Measurements from ENCODE around the gene IL16.

The IL16 gene

DNA sequence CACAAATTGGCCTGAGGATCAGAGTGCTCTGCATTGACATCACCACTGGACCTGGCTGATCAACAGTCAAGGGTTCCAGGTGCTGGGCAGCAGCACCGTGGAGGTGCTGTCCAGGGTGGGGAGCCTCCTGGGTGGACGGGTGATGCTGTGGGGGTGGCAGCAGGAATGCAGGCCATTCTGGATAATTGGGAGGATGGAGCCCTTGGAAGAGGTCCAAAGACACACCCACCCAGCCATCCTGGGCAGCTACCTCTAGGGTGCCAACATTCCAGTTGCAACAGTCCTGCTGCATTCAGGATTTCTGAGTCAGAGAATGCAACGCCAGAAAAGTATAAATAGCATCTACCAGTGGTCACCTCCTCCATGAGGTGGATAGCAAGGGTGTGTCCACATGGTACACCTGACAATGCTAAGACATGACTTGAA lies 100.5 kb downstream of the IL16 start:
- no peak for DNase-seq

GRCh38 chr15:81297603-81298575 lies 101.2 kb downstream of the IL16 start:
- no peak for DNase-seq

GRCh38 chr15:81298611-81299010 lies 101.9 kb downstream of the IL16 start:
- DNase-seq = no peak

DNA sequence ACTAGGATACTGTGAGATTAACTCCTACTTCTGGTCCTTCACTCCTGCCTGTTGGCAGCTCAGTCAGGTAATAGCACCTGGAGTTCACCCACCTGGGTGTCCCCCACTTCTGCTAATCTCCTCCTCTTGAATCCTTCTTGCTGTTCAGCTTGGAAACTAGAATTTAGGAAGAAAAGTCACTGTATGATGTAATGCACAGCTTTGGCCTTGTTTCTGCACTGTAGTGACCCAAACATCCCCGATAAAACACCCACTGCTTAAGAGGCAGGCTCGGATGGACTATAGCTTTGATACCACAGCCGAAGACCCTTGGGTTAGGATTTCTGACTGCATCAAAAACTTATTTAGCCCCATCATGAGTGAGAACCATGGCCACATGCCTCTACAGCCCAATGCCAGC lies 102.5 kb downstream of the IL16 start:
- DNase-seq = no peak

- DNase-seq = no peak
These were observed 103.1 kb downstream of the IL16 start for GRCh38 chr15:81299630-81300273.

- DNase-seq = no peak
These were observed 104.7 kb downstream of the IL16 start for GRCh38 chr15:81301385-81301784.

DNA sequence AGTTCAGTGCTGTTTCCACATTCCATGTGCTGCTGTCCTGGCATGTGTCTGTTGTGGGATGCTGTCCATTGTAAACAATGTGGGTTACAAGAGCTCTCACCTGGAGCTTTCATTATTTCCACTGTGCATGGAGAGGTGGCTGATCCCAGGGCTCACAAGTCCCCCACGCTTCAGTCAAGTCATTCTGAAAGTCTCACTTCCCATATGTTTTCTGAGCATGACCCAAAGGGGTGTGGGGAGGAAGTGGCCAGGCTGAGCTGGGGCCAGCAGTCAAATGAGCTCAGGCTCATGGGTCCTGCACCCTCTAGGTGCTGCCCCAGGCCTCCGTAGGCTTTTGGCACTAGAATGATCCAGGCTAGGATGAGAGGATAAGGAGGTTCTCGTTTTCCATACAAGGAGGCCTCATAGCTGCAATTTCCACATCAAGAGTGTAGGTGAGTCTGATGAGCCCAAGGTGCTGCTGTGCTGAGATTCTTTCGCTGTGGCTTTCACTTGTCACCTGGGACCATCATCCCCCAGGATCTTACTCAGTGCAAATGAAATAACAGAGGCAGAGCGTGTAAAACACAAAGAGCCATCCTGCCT lies 105.2 kb downstream of the IL16 start:
- no peak for DNase-seq

- DNase-seq = no peak
These were observed 106.0 kb downstream of the IL16 start for GRCh38 chr15:81302701-81303109.

- peak in 1 of 4 experiments; percentile 20 for DNase-seq
These were observed 106.9 kb downstream of the IL16 start for GRCh38 chr15:81303244-81304225.

DNA sequence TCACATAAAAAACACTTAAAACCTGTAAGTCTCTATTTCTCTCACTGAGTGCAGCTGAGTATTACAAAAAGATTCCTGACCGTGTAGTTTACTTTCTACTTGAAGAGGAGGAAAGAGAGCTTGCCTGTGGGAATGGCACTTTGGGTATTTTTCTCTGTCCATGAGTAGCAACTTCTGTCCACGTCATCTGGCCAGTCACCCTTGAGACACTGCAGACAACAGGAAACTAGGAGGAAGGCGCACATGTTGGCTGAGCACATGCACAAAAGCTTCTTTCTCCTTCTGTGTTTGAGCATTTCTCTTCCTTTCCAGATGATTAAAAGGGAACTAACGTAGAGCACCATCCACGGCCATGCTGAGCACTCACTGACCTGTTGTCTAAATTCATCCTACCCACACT lies 107.5 kb downstream of the IL16 start:
- DNase-seq = no peak

DNA sequence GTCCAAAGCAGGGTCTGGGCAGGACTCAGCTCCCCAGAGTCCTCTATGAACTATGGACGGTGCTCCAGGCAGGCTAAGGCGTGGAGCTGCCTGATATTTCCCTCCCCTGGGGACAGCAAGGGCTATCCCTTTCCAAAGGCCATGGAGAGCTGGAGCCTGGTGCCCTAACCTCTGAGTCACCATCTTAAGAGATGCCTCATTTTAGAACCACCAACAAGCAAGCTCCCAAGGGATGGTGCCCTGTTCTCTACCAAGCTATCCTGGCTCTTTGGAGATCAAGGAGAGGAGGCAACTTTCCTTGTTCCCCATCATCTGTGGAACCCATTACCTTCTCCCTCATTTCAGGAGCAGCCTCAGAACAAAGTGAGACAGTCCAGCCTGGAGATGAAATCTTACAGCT lies 111.6 kb downstream of the IL16 start:
- DNase-seq = no peak

DNA sequence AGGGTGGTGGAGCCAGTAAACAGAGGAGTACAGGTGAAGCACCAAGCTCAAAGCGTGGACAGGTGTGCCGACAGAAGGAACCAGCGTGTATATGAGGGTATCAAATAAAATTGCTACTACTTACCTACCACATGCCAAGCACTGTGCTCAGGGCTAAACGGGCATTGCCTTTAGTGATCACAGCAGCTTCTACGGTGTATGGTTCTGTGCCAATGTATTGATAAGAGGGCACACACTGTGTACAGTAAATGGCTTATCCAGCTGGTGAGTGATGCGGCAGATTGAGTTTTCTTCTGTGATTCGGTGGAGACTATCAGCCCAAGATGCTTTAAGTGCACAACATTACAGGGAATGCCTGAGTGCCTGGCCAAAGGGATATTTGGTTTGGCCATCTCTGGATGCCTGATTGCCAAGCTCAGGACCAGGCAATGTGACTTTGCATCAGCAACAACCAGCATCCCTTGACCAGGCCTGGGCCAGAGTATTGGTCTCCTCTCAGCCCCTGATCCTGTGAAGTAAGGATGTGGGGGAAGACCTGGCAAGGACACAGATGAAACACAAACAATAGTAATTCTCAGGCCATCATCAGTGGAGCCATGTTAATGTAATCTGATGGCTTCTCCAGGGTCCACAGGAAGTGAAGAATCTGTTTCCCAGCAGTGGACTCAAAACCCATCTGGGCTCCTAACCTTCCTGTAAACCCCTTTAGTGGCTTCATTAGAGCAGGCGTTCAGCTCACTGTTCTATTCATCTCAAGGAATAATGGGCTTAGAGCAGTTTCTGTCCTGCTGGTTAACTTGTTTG lies 113.2 kb downstream of the IL16 start:
- DNase-seq = no peak

GRCh38 chr15:81310480-81310879 lies 113.8 kb downstream of the IL16 start:
- no peak for DNase-seq

DNA sequence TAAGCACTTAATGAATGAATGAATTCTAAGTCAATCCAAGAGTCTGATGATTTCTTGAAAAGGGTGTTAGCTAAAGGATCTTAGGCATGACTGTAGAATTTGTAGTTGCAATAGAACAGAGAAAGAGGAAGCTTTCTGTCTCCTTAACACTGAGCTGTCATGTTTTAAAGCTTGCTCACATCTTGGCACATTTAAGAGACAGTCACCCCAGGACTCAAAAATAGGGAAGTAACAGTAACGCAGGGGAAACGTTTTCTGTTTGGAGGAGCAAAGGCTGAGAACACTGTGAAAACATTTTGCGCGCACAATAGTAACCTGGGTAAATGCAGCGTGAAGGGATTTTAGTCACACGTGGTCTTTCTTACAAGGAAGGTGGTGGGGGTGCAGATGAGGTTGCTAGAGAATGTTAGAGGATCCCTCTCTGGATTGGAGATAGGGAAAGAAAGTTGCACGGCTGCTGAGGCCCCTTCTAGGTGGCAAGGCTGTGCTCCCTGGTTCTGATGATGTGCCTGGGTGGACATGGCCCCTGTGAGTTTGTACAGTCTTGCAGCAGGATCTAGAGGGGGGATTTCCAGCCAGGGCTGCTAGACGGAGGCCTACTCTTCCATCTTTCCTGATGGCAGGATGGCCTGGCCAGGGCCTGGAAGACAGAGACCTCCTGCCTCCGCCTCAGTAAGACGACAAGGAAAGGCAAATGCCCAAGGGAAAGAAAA lies 115.2 kb downstream of the IL16 start:
- DNase-seq = no peak

DNA sequence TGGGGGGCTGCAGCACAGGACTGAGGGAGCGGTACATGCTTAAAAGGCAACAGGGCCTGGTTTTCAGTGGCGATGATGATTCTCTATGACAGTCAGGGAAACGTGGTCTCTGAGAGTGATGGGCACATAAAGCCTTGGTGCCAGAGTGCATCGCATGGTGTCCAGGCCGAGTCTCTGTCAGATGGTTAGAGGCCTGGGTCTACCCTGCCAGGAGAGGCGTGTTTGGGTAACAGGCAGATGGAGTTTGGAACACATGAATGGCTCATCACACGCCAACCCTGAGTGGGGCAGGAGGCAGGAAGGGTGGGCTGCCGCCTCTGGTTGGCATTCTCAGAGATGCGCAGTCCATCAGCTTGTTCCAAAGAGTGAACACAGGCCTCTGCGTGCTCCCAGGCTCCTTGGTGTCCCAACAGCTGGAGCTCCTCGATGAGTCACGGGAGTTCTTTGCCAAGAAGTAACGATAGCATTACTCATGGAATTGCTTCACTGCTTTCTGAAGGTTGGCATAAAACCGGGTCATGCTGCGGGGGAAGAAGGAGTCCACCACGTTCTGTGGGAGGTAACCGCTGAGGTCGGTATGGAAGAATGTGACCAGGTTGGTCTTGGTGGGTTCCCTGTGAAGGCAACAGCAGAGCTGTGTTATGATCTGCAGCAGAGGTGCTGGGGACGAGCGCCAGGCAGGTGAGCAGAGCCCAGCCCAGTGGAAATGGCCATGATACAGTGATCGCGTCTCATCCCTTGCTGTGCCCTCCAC lies 116.3 kb downstream of the IL16 start:
- no peak for DNase-seq

GRCh38 chr15:81313686-81314085 lies 117.0 kb downstream of the IL16 start:
- DNase-seq = no peak

DNA sequence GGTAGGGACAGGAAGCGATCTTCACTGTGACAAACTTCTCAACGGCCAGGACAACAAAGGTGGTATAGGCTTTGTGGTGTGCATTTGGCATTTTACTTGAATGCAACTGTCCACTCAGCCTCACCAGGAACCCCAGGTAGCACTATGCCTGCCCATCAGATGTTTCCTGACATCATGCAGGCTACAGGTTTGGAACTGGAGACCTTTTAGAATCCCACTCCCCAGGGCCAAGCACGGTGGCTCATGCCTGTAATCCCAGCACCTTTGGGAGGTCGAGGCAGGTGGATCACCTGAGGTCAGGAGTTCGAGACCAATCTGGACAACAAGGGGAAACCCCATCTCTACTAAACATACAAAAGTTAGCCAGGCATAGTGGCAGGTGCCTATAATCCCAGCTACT lies 117.7 kb downstream of the IL16 start:
- DNase-seq = no peak

GRCh38 chr15:81315452-81316175 lies 118.9 kb downstream of the IL16 start:
- DNase-seq = no peak

- DNase-seq = no peak
These were observed 119.6 kb downstream of the IL16 start for GRCh38 chr15:81316267-81316666.

DNA sequence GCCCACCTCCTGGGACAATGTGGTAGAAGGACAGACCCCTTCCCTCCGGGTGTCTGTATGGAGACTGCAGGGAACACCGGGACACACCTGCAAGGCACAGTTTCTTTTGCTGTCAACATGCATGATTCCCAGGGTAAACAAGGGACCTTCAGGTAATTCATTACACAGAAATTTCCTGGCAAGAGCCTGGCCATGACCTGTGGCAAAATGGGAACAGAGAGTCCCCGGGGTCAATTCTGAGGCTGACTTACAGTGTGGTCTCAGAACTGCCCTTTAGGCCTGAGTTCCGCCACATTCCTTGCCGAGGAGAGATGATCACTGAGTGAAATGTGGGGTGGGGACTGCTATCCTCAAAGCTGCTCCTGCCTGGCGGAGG lies 121.0 kb downstream of the IL16 start:
- no peak for DNase-seq

Data from activated naive CD4-positive, alpha-beta T cell (primary cell).